A673 (cell line): ENCODE results near the gene USP10.

ENCODE experiments used
- EZH2 ChIP-seq: fragments of 200-600 bp; sonication (generic); IDR thresholded peaks from 2 replicates; pipeline ENCODE4 v1.6.1; 2017; ENCODE audit warnings: borderline replicate concordance, low read depth, mild to moderate bottlenecking, mixed read lengths, antibody characterized with exemption, low read length; ENCODE audit not compliant: poor library complexity, severe bottlenecking
- TF ChIP-seq, protein P1 (sequence below): fragments of 300-800, 200-600 bp; sonication (generic); conservative IDR thresholded peaks from 2 replicates; pipeline ENCODE4 v1.5.1; 2017; ENCODE audit warnings: low read depth, mild to moderate bottlenecking, antibody characterized with exemption, low read length, moderate library complexity, mixed read lengths

DNA sequence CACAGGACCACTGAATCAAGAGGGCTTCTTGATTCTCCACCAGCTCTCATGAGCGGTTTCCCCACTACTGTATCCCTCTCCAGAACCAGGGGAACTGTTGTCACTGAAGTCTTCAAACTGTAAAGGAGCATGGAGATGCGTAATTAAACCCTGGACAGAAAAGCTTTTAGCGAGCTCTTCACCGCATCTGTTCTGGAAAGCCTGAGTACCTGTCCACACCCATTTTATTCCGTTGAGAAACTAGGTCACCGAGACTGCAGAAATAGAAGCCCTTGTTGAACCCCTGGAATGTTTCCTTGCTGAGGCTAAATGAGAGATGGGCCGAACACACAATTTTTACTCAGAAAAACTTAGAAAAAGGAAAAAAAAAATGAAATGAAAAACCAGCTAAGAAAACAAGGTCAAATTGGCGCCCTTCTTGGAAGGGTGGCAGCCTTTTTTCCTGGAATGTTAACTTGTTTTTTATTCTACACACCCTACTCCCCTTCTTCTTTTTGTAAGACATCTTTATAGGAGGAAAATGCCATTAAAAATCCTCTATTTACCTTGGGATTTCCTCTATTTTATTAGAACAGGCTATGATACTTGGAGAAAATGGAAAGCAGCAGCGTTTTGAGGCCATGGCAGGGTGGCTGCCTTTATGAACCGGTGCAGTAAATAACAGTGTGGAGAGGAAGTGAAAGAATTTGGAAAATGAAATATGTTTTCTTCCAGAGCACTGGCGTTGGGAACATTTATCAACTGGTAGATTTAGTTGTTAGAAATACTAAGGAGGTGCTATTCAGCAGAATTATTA lies 67.4 kb downstream of the USP10 start:
- TF ChIP-seq EZH2 = no peak
- TF ChIP-seq, protein P1, sequence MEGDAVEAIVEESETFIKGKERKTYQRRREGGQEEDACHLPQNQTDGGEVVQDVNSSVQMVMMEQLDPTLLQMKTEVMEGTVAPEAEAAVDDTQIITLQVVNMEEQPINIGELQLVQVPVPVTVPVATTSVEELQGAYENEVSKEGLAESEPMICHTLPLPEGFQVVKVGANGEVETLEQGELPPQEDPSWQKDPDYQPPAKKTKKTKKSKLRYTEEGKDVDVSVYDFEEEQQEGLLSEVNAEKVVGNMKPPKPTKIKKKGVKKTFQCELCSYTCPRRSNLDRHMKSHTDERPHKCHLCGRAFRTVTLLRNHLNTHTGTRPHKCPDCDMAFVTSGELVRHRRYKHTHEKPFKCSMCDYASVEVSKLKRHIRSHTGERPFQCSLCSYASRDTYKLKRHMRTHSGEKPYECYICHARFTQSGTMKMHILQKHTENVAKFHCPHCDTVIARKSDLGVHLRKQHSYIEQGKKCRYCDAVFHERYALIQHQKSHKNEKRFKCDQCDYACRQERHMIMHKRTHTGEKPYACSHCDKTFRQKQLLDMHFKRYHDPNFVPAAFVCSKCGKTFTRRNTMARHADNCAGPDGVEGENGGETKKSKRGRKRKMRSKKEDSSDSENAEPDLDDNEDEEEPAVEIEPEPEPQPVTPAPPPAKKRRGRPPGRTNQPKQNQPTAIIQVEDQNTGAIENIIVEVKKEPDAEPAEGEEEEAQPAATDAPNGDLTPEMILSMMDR = no peak
